Epithelial cell of proximal tubule (primary cell): ENCODE measurements around the gene PGRMC1. TPM values are rescaled to one million over a fixed set of nuclear protein-coding genes. Genes with fewer than 3 reads are reported as not detected.
"Not testable (repeated sequence)": the region's sequence is repeated elsewhere in the genome, so short reads cannot be mapped to it uniquely, and the experiment has no call there.

ENCODE experiments used
- DNase-seq: peaks from one replicate; pipeline ENCODE4 v3.0.0-alpha.2; 2011; ENCODE audit warnings: low read depth
- H3K4me3 ChIP-seq: 2 replicates; pipeline ENCODE4 v1.5.1; 2011; ENCODE audit warnings: low read depth, mild to moderate bottlenecking, low read length
- CTCF ChIP-seq: conservative IDR thresholded peaks from 2 replicates; pipeline ENCODE4 v1.5.1; 2012; ENCODE audit warnings: low read depth, mild to moderate bottlenecking, low read length
- total RNA-seq: library from RNA; depleted of rRNA; stranded (reverse); fragments of >200 nt; gene quantifications from 2 replicates; pipeline ENCODE4 v1.2.3, GENCODE V29; 2015

Gene PGRMC1
- total RNA-seq, 1 donor from 2014 or later = 112 TPM

GRCh38 chrX:119194621-119195020 lies 41.5 kb upstream of the PGRMC1 start:
- TF ChIP-seq CTCF = peak; percentile 29
- no peak overlapping the region for H3K4me3 ChIP-seq
- DNase-seq = no peak

GRCh38 chrX:119201570-119201969 lies 34.5 kb upstream of the PGRMC1 start:
- H3K4me3 ChIP-seq = no peak overlapping the region
- no peak for DNase-seq
- no peak for TF ChIP-seq CTCF

GRCh38 chrX:119206203-119206602 lies 29.9 kb upstream of the PGRMC1 start:
- DNase-seq = no peak
- H3K4me3 ChIP-seq = no peak overlapping the region
- TF ChIP-seq CTCF = no peak

GRCh38 chrX:119207483-119207882 lies 28.6 kb upstream of the PGRMC1 start:
- not testable (repeated sequence) for DNase-seq, H3K4me3 ChIP-seq

- no peak for TF ChIP-seq CTCF
- no peak overlapping the region for H3K4me3 ChIP-seq
- DNase-seq = no peak
Observed at GRCh38 chrX:119208401-119209057, 27.6 kb upstream of the PGRMC1 start.

- H3K4me3 ChIP-seq = not testable (repeated sequence)
Observed at GRCh38 chrX:119210931-119211648, 25.0 kb upstream of the PGRMC1 start.

GRCh38 chrX:119211649-119212014 lies 24.5 kb upstream of the PGRMC1 start:
- no peak for TF ChIP-seq CTCF
- no peak overlapping the region for H3K4me3 ChIP-seq
- no peak for DNase-seq

More at GRCh38 chrX:119210931-119211648, 25.0 kb upstream of the PGRMC1 start:
- DNase-seq = not testable (repeated sequence)

- peak; percentile 50 for TF ChIP-seq CTCF
Observed at GRCh38 chrX:119218198-119218597, 17.9 kb upstream of the PGRMC1 start.

More at GRCh38 chrX:119218198-119218597, 17.9 kb upstream of the PGRMC1 start:
- no peak for DNase-seq
- H3K4me3 ChIP-seq = no peak overlapping the region
